Measurements from ENCODE around the gene RNF169. TPM values are rescaled to one million over a fixed set of nuclear protein-coding genes. Genes with fewer than 3 reads are reported as not detected.
A peak's percentile ranks its signal among the peaks of the same experiment; 100 is the strongest.

The RNF169 gene
- total and polyA plus RNA-seq, 9 of the 15 experiments (the other 6 are each of a cell fraction or from before 2014, with no cell fraction given): 0.68 to 18.1 (median 10.1) TPM

GRCh38 chr11:74709175-74709574 lies 39.5 kb upstream of the RNF169 start:
- POLR2A ChIA-PET: interaction anchor here (0.6 kb wide), 1 partner anchor 105 kb away, joined by 4 read pairs; no protein-coding TSS in a partner anchor
- no peak overlapping the region for H3K9ac ChIP-seq (ENCODE audit: insufficient read depth in 1 of 2, low read depth in 2 of 2, low read length in 2 of 2)
- H3K9me1 ChIP-seq (ENCODE audit: control insufficient read depth, insufficient read depth, low read length): no peaks in the 10 kb centered on the region
- FAIRE-seq: no peak
- H3K27me3 ChIP-seq (ENCODE audit: control insufficient read depth in 2 of 2, insufficient read depth in 2 of 2, low read length in 2 of 2): no peaks in the 10 kb centered on the region
- no peak overlapping the region for H3K27ac ChIP-seq (ENCODE audit: extremely low read depth, low read depth, low read length)
- H3K9me3 ChIP-seq (replicated peaks; ENCODE audit: control insufficient read depth, insufficient read depth, low read depth, low read length): no peaks in the 10 kb centered on the region
- H3K4me3 ChIP-seq: no peak overlapping the region
- H3K4me2 ChIP-seq (ENCODE audit: insufficient read depth, low read length): no peak overlapping the region
- H3K79me2 ChIP-seq (ENCODE audit: control insufficient read depth, insufficient read depth, low read length): no peaks in the 10 kb centered on the region
- no TSS peak for BruUV-seq (replicated peaks)
- no peak for ATAC-seq
- in situ Hi-C loops (cut with MboI): no loop called here
- intact Hi-C loops (cut with micrococcal nuclease): loop anchor here (10.0 kb wide), 1 partner anchor 536 kb away; the partner anchor contains the start of gene TPBGL
- H3K36me3 ChIP-seq (ENCODE audit: control insufficient read depth, insufficient read depth, low read length): no peaks in the 10 kb centered on the region
- peaks cover 15 to 27% of the 10 kb centered on the region in 2 experiments; a peak in 4 of 5 replicates for H3K4me1 ChIP-seq (replicated peaks in 1 of 2; ENCODE audit: control insufficient read depth in 2 of 2, insufficient read depth in 2 of 2, low read length in 2 of 2)
- no peak overlapping the region for H2AFZ ChIP-seq (ENCODE audit: low read depth, low read length)
- no peaks in the 10 kb centered on the region for H4K20me1 ChIP-seq (replicated peaks; ENCODE audit: control insufficient read depth, insufficient read depth, low read length)
- no peak for TF ChIP-seq HNRNPK (IDR thresholded peaks at IDR 0.05; ENCODE audit: low read depth, low read length, poor library complexity, severe bottlenecking)
- peak; percentile 64 for TF ChIP-seq BCOR (IDR thresholded peaks at IDR 0.05)
- peak; percentile 43 for TF ChIP-seq ZFP36 (IDR thresholded peaks at IDR 0.05; ENCODE audit: low read depth, low read length, partially characterized antibody)
- peak in 1 of 2 experiments; percentile 45; a peak in 1 of 4 replicates for TF ChIP-seq KDM1A (IDR thresholded peaks at IDR 0.05)
- peak; percentile 49 for TF ChIP-seq RBM25 (IDR thresholded peaks at IDR 0.05; ENCODE audit: low read depth, low read length, severe bottlenecking)
- WGBS (ENCODE audit: insufficient coverage, low coverage, missing lambda C conversion rate): 62% methylated on average over 3 of the region's 3 CpGs
- CTCF ChIA-PET (ENCODE audit: low intra/inter-chr PET ratio): no interaction called here
- no peak for DNase-seq (ENCODE audit: extremely low read depth in 1 of 4, low spot score in 3 of 4)

All from K562 (cell line).